DOHH2 (cell line): ENCODE data around the gene DLD.

Experiments
- H3F3A ChIP-seq: fragments of 200-600 bp; sonication (generic), shearing (Covaris generic); 2 replicates; pipeline ENCODE4 v1.6.0; 2016; ENCODE audit warnings: antibody characterized with exemption, mild to moderate bottlenecking; ENCODE audit not compliant: control insufficient read depth, insufficient read depth
- H3K27ac ChIP-seq: fragments of 200-600 bp; sonication (generic); 2 replicates; pipeline ENCODE4 v1.5.1; 2014; ENCODE audit warnings: low read depth, mild to moderate bottlenecking, low read length, moderate library complexity
- H3K27me3 ChIP-seq: fragments of 200-600 bp; sonication (generic); 2 replicates; pipeline ENCODE4 v1.6.1; 2014; ENCODE audit warnings: mild to moderate bottlenecking, low read length, mixed read lengths; ENCODE audit not compliant: control insufficient read depth
- H3K36me3 ChIP-seq: fragments of 200-600 bp; sonication (generic); 2 replicates; pipeline ENCODE4 v1.6.1; 2014; ENCODE audit warnings: mild to moderate bottlenecking, low read length, moderate library complexity, mixed read lengths; ENCODE audit not compliant: control insufficient read depth
- H3K4me1 ChIP-seq: fragments of 200-600 bp; sonication (generic); 2 replicates; pipeline ENCODE4 v1.6.1; 2014; ENCODE audit warnings: mild to moderate bottlenecking, low read length, mixed read lengths; ENCODE audit not compliant: control insufficient read depth
- H3K4me2 ChIP-seq: fragments of 200-600 bp; sonication (generic); 2 replicates; pipeline ENCODE4 v1.6.0; 2014; ENCODE audit warnings: mild to moderate bottlenecking, low read length, moderate library complexity
- H3K4me3 ChIP-seq: fragments of 200-600 bp; sonication (generic); 2 replicates; pipeline ENCODE4 v1.5.1; 2014; ENCODE audit warnings: mild to moderate bottlenecking, low read length, mixed read lengths
- H3K79me2 ChIP-seq: fragments of 200-600 bp; sonication (generic); 2 replicates; pipeline ENCODE4 v1.6.1; 2014; ENCODE audit warnings: mild to moderate bottlenecking, low read length, mixed read lengths; ENCODE audit not compliant: control insufficient read depth
- H3K9me2 ChIP-seq: fragments of 200-600 bp; sonication (generic); replicated peaks from 2 replicates; pipeline ENCODE4 v1.6.1; 2014; ENCODE audit warnings: mild to moderate bottlenecking, low read length, mixed read lengths; ENCODE audit not compliant: control insufficient read depth
- H3K9me3 ChIP-seq: fragments of 200-600 bp; sonication (generic); 2 replicates; pipeline ENCODE4 v1.6.1; 2014; ENCODE audit warnings: antibody characterized with exemption, low read length, mixed read lengths; ENCODE audit not compliant: control insufficient read depth, insufficient read depth
- H4K20me1 ChIP-seq: fragments of 200-600 bp; sonication (generic); 2 replicates; pipeline ENCODE4 v1.6.0; 2014; ENCODE audit warnings: low read depth, mild to moderate bottlenecking, antibody characterized with exemption, low read length, moderate library complexity; ENCODE audit not compliant: control insufficient read depth, insufficient read depth
- CTCF ChIP-seq: fragments of 200-600 bp; sonication (generic); IDR thresholded peaks from one replicate; pipeline ENCODE4 v1.5.1; 2014; ENCODE audit warnings: antibody characterized with exemption, mild to moderate bottlenecking, low read depth, low read length; ENCODE audit not compliant: poor library complexity, severe bottlenecking
- EZH2phosphoT487 ChIP-seq: fragments of 200-600 bp; sonication (generic); IDR thresholded peaks from 2 replicates; pipeline ENCODE4 v1.6.1; 2017; ENCODE audit warnings: borderline replicate concordance, mild to moderate bottlenecking, antibody characterized with exemption, low read length, moderate library complexity, mixed read lengths

DLD gene

GRCh38 chr7:107850216-107850615, 40.8 kb upstream of the DLD start:
- Histone ChIP-seq H3K9me3 (no peaks in the 10 kb centered on the region), H4K20me1 (no peaks in the 10 kb centered on the region), H3K79me2 (no peaks in the 10 kb centered on the region), H3K4me2 (no peak overlapping the region), H3K4me1 (no peaks in the 10 kb centered on the region), H3F3A (no peaks in the 10 kb centered on the region), H3K27ac (no peak overlapping the region), H3K4me3 (no peak overlapping the region), H3K36me3 (no peaks in the 10 kb centered on the region), H3K27me3 (peaks cover 13% of the 10 kb centered on the region), H3K9me2 (no peaks in the 10 kb centered on the region)
- TF ChIP-seq CTCF (no peak), EZH2phosphoT487 (no peak)

- Histone ChIP-seq H4K20me1 (no peaks in the 10 kb centered on the region), H3K9me3 (no peaks in the 10 kb centered on the region), H3F3A (no peaks in the 10 kb centered on the region), H3K79me2 (no peaks in the 10 kb centered on the region), H3K4me1 (no peaks in the 10 kb centered on the region), H3K4me3 (no peak overlapping the region), H3K27ac (no peak overlapping the region), H3K9me2 (no peaks in the 10 kb centered on the region), H3K27me3 (peaks cover 13% of the 10 kb centered on the region), H3K36me3 (no peaks in the 10 kb centered on the region), H3K4me2 (no peak overlapping the region)
- TF ChIP-seq EZH2phosphoT487: no peak
- TF ChIP-seq CTCF: no peak
These were observed 40.3 kb upstream of the DLD start for GRCh38 chr7:107850643-107851042.

GRCh38 chr7:107854454-107854853, 36.5 kb upstream of the DLD start:
- TF ChIP-seq CTCF (no peak), EZH2phosphoT487 (no peak)
- Histone ChIP-seq H3K9me2 (no peaks in the 10 kb centered on the region), H3K4me3 (no peak overlapping the region), H3K4me1 (no peaks in the 10 kb centered on the region), H3K4me2 (no peak overlapping the region), H3K27ac (no peak overlapping the region), H3K9me3 (no peaks in the 10 kb centered on the region), H3F3A (no peaks in the 10 kb centered on the region), H4K20me1 (no peaks in the 10 kb centered on the region), H3K27me3 (peaks cover 13% of the 10 kb centered on the region), H3K36me3 (no peaks in the 10 kb centered on the region), H3K79me2 (no peaks in the 10 kb centered on the region)

GRCh38 chr7:107854989-107855388, 36.0 kb upstream of the DLD start:
- TF ChIP-seq CTCF (no peak), EZH2phosphoT487 (no peak)
- H3K79me2 ChIP-seq: no peaks in the 10 kb centered on the region

More at GRCh38 chr7:107854989-107855388, 36.0 kb upstream of the DLD start:
- H3F3A ChIP-seq: no peaks in the 10 kb centered on the region
- H4K20me1 ChIP-seq: no peaks in the 10 kb centered on the region
- H3K4me1 ChIP-seq: no peaks in the 10 kb centered on the region
- H3K27me3 ChIP-seq: peaks cover 13% of the 10 kb centered on the region
- no peaks in the 10 kb centered on the region for H3K36me3 ChIP-seq
- H3K27ac ChIP-seq: no peak overlapping the region
- no peak overlapping the region for H3K4me2 ChIP-seq
- H3K9me2 ChIP-seq: no peaks in the 10 kb centered on the region
- no peak overlapping the region for H3K4me3 ChIP-seq
- H3K9me3 ChIP-seq: no peaks in the 10 kb centered on the region
